Vagina (tissue), 2 donors: ENCODE measurements around the gene SERGEF.

Experiments used
- POLR2A ChIP-seq, 2 donors: fragments of 450-650 bp; IDR thresholded peaks; one replicate each; pipeline ENCODE4 v1.6.1; 2017; ENCODE audit warnings: antibody characterized with exemption in 2 of 2, mild to moderate bottlenecking in 2 of 2, moderate library complexity in 2 of 2
- TF ChIP-seq, protein P1 (sequence below), 3 experiments: fragments of 450-650 bp in 2 of 3; fragments of 200-600 bp in 1 of 3; sonication (generic) in 1 of 3; IDR thresholded peaks; one replicate each; pipeline ENCODE4 v1.5.1; 2017 to 2019; ENCODE audit warnings: antibody characterized with exemption in 3 of 3, mild to moderate bottlenecking in 2 of 3, moderate library complexity in 2 of 3

DNA sequence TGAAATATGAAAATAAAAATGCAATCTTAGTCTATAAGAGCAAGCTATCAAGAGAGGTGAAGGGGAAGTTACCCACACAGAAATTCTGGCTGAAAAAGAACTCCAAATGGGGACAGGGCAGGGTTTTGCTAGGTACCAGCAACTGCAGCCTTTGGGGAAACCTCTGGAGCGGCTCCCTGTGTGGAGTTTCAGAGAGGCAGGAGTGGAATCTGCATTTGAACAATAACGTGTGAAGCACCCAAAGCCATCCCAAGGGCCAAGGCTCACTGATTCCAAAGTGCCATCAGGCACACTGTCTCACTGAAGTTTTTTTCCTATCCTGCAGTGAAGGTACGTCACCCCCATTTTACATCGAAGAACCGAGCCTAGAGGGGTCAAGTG is 190.5 kb downstream of the SERGEF start:
- TF ChIP-seq, protein P1, sequence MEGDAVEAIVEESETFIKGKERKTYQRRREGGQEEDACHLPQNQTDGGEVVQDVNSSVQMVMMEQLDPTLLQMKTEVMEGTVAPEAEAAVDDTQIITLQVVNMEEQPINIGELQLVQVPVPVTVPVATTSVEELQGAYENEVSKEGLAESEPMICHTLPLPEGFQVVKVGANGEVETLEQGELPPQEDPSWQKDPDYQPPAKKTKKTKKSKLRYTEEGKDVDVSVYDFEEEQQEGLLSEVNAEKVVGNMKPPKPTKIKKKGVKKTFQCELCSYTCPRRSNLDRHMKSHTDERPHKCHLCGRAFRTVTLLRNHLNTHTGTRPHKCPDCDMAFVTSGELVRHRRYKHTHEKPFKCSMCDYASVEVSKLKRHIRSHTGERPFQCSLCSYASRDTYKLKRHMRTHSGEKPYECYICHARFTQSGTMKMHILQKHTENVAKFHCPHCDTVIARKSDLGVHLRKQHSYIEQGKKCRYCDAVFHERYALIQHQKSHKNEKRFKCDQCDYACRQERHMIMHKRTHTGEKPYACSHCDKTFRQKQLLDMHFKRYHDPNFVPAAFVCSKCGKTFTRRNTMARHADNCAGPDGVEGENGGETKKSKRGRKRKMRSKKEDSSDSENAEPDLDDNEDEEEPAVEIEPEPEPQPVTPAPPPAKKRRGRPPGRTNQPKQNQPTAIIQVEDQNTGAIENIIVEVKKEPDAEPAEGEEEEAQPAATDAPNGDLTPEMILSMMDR (IDR thresholded peaks at IDR 0.05) = no peak
- no peak for TF ChIP-seq POLR2A (IDR thresholded peaks at IDR 0.05)
